GM23248 (cell line): ENCODE data around the gene HECTD4. TPM values are rescaled to one million over a fixed set of nuclear protein-coding genes. Genes with fewer than 3 reads are reported as not detected.

Source experiments
- DNase-seq: peaks from one replicate; pipeline ENCODE4 v3.0.0-alpha.2; 2015
- H2AFZ ChIP-seq: fragments of 200-600 bp; sonication (generic); 2 replicates; pipeline ENCODE4 v1.6.1; 2016; ENCODE audit warnings: antibody characterized with exemption
- H3F3A ChIP-seq: fragments of 200-600 bp; sonication (generic); 2 replicates; pipeline ENCODE4 v1.6.1; 2016; ENCODE audit warnings: mild to moderate bottlenecking, antibody characterized with exemption, mixed run types; ENCODE audit not compliant: insufficient read depth
- H3K27ac ChIP-seq: fragments of 200-600 bp; sonication (generic); 2 replicates; pipeline ENCODE4 v1.5.1; 2016; ENCODE audit warnings: mild to moderate bottlenecking
- H3K27me3 ChIP-seq: fragments of 200-600 bp; sonication (generic); replicated peaks from 2 replicates; pipeline ENCODE4 v1.6.1; 2016; ENCODE audit warnings: mild to moderate bottlenecking; ENCODE audit not compliant: insufficient read depth
- H3K36me3 ChIP-seq: fragments of 200-600 bp; sonication (generic); 2 replicates; pipeline ENCODE4 v1.6.1; 2016; ENCODE audit warnings: low read depth, mild to moderate bottlenecking
- H3K4me1 ChIP-seq: fragments of 200-600 bp; sonication (generic); 2 replicates; pipeline ENCODE4 v1.6.1; 2016; ENCODE audit warnings: mild to moderate bottlenecking; ENCODE audit not compliant: insufficient read depth
- H3K4me2 ChIP-seq: fragments of 200-600 bp; sonication (generic); one replicate; pipeline ENCODE4 v1.6.1; 2016; ENCODE audit warnings: mild to moderate bottlenecking; ENCODE audit not compliant: unreplicated experiment
- H3K4me3 ChIP-seq: fragments of 200-600 bp; sonication (generic); 2 replicates; pipeline ENCODE4 v1.5.1; 2016; ENCODE audit warnings: mild to moderate bottlenecking
- H3K79me2 ChIP-seq: fragments of 200-600 bp; sonication (generic); 2 replicates; pipeline ENCODE4 v1.6.1; 2016; ENCODE audit warnings: mild to moderate bottlenecking; ENCODE audit not compliant: insufficient read depth
- H3K9ac ChIP-seq: fragments of 200-600 bp; sonication (generic); 2 replicates; pipeline ENCODE4 v1.6.1; 2016; ENCODE audit warnings: mild to moderate bottlenecking
- H3K9me2 ChIP-seq: fragments of 200-600 bp; sonication (generic); 2 replicates; pipeline ENCODE4 v1.6.1; 2016; ENCODE audit warnings: mixed run types, mild to moderate bottlenecking, moderate library complexity; ENCODE audit not compliant: insufficient read depth
- H3K9me3 ChIP-seq: fragments of 200-600 bp; sonication (generic); one replicate; pipeline ENCODE4 v1.6.1; 2017; ENCODE audit warnings: low read depth
- H4K20me1 ChIP-seq: fragments of 200-600 bp; sonication (generic); 2 replicates; pipeline ENCODE4 v1.6.0; 2016; ENCODE audit not compliant: insufficient read depth
- EZH2 ChIP-seq: fragments of 200-600 bp; sonication (generic); IDR thresholded peaks from 2 replicates; pipeline ENCODE4 v1.6.1; 2018; ENCODE audit warnings: antibody characterized with exemption, mild to moderate bottlenecking; ENCODE audit not compliant: insufficient read depth, poor library complexity, severe bottlenecking
- EZH2phosphoT487 ChIP-seq: fragments of 200-600 bp; sonication (generic); IDR thresholded peaks from 2 replicates; pipeline ENCODE4 v1.6.1; 2018; ENCODE audit warnings: antibody characterized with exemption, moderate library complexity, mild to moderate bottlenecking, low read depth; ENCODE audit not compliant: insufficient read depth
- WGBS, 2 experiments: methylation state at CpG; one replicate each; pipeline ENCODE4 v1.1.6; 2015 to 2017; ENCODE audit warnings: low lambda C conversion rate in 2 of 2, low coverage in 1 of 2; ENCODE audit errors: missing lambda C conversion rate in 2 of 2; 5-methylcytosine and 5-hydroxymethylcytosine counted together
- in situ Hi-C: fragments of 300-500 bp; cut with MboI; formaldehyde crosslinking; loops from 2 replicates; pipeline ENCODE4 v1.15.0; 2020
- polyA plus RNA-seq: library from polyadenylated mRNA; unstranded; fragments of >200 nt; fragmentation: Nextera tagmentation; extraction: Ambion mirVana; gene quantifications from 2 replicates; pipeline ENCODE4 v1.2.1, GENCODE V29; 2016
- total RNA-seq: library from RNA; depleted of rRNA; stranded (reverse); fragments of >200 nt; shearing (Covaris generic); gene quantifications from 2 replicates; pipeline ENCODE4 v1.2.3, GENCODE V29; 2014

The HECTD4 gene
- total and polyA plus RNA-seq, 2 experiments from 2014 or later = 7.5 to 8.9 TPM

DNA sequence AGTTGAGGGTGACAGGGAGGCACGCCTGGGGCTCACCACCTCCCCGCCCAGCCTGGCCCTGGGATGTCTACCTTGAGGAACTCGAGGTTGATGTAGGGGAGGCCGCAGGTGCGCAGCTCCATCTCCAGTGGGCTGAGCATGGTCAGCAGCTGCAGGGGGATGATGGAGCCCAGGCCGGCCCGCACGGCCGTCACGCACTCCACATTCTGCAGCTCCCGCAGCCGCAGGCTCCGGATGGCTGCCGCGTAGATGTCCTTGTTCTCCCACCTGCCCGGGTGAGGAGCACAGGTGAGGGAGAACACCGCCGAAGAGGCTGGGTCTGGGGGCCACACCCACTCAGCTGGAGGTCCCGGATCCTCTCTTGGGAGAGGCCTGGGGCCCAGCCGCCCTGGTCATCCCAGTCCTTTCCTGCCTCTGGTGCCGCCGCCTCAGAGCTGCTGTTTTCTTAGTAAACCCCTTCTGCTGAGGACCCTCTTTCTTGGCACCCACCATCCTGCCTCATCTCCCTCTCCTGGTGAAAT lies 218.7 kb downstream of the HECTD4 start:
- Histone ChIP-seq H3F3A (no peaks in the 10 kb centered on the region), H3K4me2 (no peak overlapping the region), H4K20me1 (no peaks in the 10 kb centered on the region), H3K36me3 (0 out of 2 replicates have a peak, but pooled peaks cover 2% of the 10 kb centered on the region), H3K9me2 (no peaks in the 10 kb centered on the region), H3K4me1 (no peaks in the 10 kb centered on the region), H2AFZ (no peak overlapping the region), H3K9me3 (no peaks in the 10 kb centered on the region), H3K9ac (no peak overlapping the region), H3K79me2 (no peaks in the 10 kb centered on the region), H3K27me3 (no peaks in the 10 kb centered on the region), H3K4me3 (no peak overlapping the region), H3K27ac (no peak overlapping the region)
- DNase-seq = no peak
- no peak for TF ChIP-seq EZH2phosphoT487
- no peak for TF ChIP-seq EZH2
- in situ Hi-C loops = no loop called here
- WGBS, 2 experiments = 97% methylated on average over 22 of the region's 22 CpGs

DNA sequence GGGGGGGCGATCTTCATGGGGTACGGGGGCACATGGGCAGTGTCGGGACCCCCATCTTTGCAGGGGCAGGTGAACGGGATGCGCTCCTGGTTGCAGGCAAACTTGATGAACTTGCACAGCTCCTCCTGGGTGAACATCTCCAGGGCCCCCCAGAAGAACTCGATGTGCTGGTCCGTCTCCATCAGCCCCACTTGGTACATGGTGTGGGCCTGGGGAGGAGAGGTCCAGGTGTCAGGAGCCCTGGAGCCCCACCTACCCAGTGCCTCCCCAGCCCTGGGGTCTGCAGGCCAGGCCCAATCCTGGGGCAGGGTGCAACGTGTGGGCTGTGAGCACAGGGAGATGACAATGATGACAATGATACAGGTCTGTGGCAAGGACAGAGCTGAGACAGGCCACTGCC lies 219.2 kb downstream of the HECTD4 start:
- H3K9me3 ChIP-seq = no peaks in the 10 kb centered on the region
- in situ Hi-C loops = no loop called here
- 87 to 95% methylated on average over 6 to 7 of the region's 8 CpGs for WGBS, 2 experiments
- H3K79me2 ChIP-seq = no peaks in the 10 kb centered on the region
- H3K4me2 ChIP-seq = no peak overlapping the region
- H3K27ac ChIP-seq = no peak overlapping the region
- H3K4me3 ChIP-seq = no peak overlapping the region
- 0 out of 2 replicates have a peak, but pooled peaks cover 2% of the 10 kb centered on the region for H3K36me3 ChIP-seq
- H3K4me1 ChIP-seq = no peaks in the 10 kb centered on the region
- TF ChIP-seq EZH2phosphoT487 (no peak), EZH2 (no peak)
- DNase-seq = no peak
- H3K9ac ChIP-seq = no peak overlapping the region
- H4K20me1 ChIP-seq = no peaks in the 10 kb centered on the region
- H3K9me2 ChIP-seq = no peaks in the 10 kb centered on the region
- no peaks in the 10 kb centered on the region for H3K27me3 ChIP-seq
- H2AFZ ChIP-seq = no peak overlapping the region
- no peaks in the 10 kb centered on the region for H3F3A ChIP-seq

DNA sequence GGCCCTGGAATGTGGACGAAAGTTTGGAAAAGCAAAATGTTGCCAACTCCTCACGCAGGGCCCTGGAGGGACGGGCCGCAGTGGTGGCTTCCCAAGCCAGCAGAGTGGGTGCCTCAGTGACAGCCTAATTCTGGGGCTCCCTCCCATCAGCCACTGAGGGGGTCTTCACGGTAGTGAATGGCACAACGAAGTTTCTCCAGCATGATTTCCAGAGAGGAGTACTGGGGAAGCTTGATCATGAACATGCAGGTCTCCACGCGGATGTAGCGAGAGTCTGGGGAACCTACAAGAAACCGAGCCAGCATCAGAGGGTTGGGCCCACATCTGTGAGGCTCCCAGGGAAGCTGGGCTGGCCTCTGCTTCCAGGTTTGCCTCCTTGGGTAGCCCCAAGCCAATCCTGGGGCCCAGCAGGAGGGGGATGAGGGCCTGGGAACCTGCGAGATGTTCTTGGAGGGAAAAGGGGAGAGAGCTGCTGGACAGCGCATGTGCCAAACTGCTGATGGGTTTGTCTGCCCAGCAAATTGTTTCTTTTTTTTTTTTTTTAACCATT lies 219.9 kb downstream of the HECTD4 start:
- Histone ChIP-seq H3K79me2 (no peaks in the 10 kb centered on the region), H3K27ac (no peak overlapping the region), H3K4me1 (no peaks in the 10 kb centered on the region), H3F3A (no peaks in the 10 kb centered on the region), H3K9me2 (no peaks in the 10 kb centered on the region), H4K20me1 (no peaks in the 10 kb centered on the region), H3K27me3 (no peaks in the 10 kb centered on the region), H3K36me3 (0 out of 2 replicates have a peak, but pooled peaks cover 2% of the 10 kb centered on the region), H3K4me2 (no peak overlapping the region), H3K9ac (no peak overlapping the region), H3K9me3 (no peaks in the 10 kb centered on the region), H3K4me3 (no peak overlapping the region), H2AFZ (no peak overlapping the region)
- 88 to 89% methylated on average over 12 of the region's 12 CpGs for WGBS, 2 experiments
- in situ Hi-C loops = no loop called here
- no peak for DNase-seq
- TF ChIP-seq EZH2 (no peak), EZH2phosphoT487 (no peak)

- in situ Hi-C loops = no loop called here
- Histone ChIP-seq H3K4me3 (no peak overlapping the region), H3K9ac (no peak overlapping the region), H3K36me3 (0 out of 2 replicates have a peak, but pooled peaks cover 2% of the 10 kb centered on the region), H3K79me2 (no peaks in the 10 kb centered on the region), H3K27ac (no peak overlapping the region), H3K4me1 (no peaks in the 10 kb centered on the region), H3K9me3 (no peaks in the 10 kb centered on the region), H3K27me3 (no peaks in the 10 kb centered on the region), H2AFZ (no peak overlapping the region), H3F3A (no peaks in the 10 kb centered on the region), H4K20me1 (no peaks in the 10 kb centered on the region), H3K4me2 (no peak overlapping the region), H3K9me2 (no peaks in the 10 kb centered on the region)
- TF ChIP-seq EZH2 = no peak
- no peak for TF ChIP-seq EZH2phosphoT487
- 85 to 94% methylated on average over 9 of the region's 9 CpGs for WGBS, 2 experiments
- no peak for DNase-seq
These were observed 220.5 kb downstream of the HECTD4 start for GRCh38 chr12:112161711-112162110.
